H9 (cell line): ENCODE data around the gene ANXA2. TPM values are rescaled to one million over a fixed set of nuclear protein-coding genes. Genes with fewer than 3 reads are reported as not detected.

Experiments
- DNase-seq: peaks from one replicate; pipeline ENCODE4 v3.0.0-alpha.2; 2017
- H2AFZ ChIP-seq: one replicate; pipeline ENCODE4 v1.6.1; 2013; ENCODE audit warnings: mild to moderate bottlenecking, low read length, control low read depth, moderate library complexity
- H2AK5ac ChIP-seq: 2 replicates; pipeline ENCODE4 v1.6.1; 2013; ENCODE audit warnings: low read length, control low read depth, mixed read lengths; ENCODE audit not compliant: insufficient read length
- H2BK120ac ChIP-seq: one replicate; pipeline ENCODE4 v1.6.1; 2013; ENCODE audit warnings: low read depth, mild to moderate bottlenecking, low read length, control low read depth, inconsistent platforms; ENCODE audit not compliant: poor library complexity, severe bottlenecking
- H2BK12ac ChIP-seq: 2 replicates; pipeline ENCODE4 v1.6.1; 2013; ENCODE audit warnings: low read length, control low read depth, mixed read lengths, low read depth; ENCODE audit not compliant: insufficient read length
- H2BK15ac ChIP-seq: 2 replicates; pipeline ENCODE4 v1.6.1; 2013; ENCODE audit warnings: low read depth, low read length, control low read depth
- H2BK20ac ChIP-seq: one replicate; pipeline ENCODE4 v1.6.1; 2013; ENCODE audit warnings: low read depth, mild to moderate bottlenecking, low read length, control low read depth, inconsistent platforms; ENCODE audit not compliant: poor library complexity, severe bottlenecking
- H2BK5ac ChIP-seq: 2 replicates; pipeline ENCODE4 v1.6.1; 2013; ENCODE audit warnings: low read length, control low read depth, mixed read lengths; ENCODE audit not compliant: insufficient read length
- H3K14ac ChIP-seq: 2 replicates; pipeline ENCODE4 v1.6.1; 2013; ENCODE audit warnings: low read length, control low read depth; ENCODE audit not compliant: insufficient read depth
- H3K18ac ChIP-seq: 2 replicates; pipeline ENCODE4 v1.6.1; 2013; ENCODE audit warnings: low read depth, mild to moderate bottlenecking, mixed read lengths, low read length, control low read depth; ENCODE audit not compliant: insufficient read length
- H3K23ac ChIP-seq: 2 replicates; pipeline ENCODE4 v1.6.1; 2013; ENCODE audit warnings: low read length, control low read depth, mixed read lengths, low read depth; ENCODE audit not compliant: insufficient read length
- H3K23me2 ChIP-seq: 2 replicates; pipeline ENCODE4 v1.6.1; 2013; ENCODE audit warnings: low read depth, mild to moderate bottlenecking, mixed read lengths, low read length, control low read depth; ENCODE audit not compliant: insufficient read length, poor library complexity, severe bottlenecking
- H3K27ac ChIP-seq: 2 replicates; pipeline ENCODE4 v1.5.1; 2013; ENCODE audit warnings: low read length, control low read depth, mixed read lengths, low read depth; ENCODE audit not compliant: insufficient read length
- H3K27me3 ChIP-seq: 2 replicates; pipeline ENCODE4 v1.6.1; 2013; ENCODE audit warnings: low read length, control low read depth, inconsistent platforms; ENCODE audit not compliant: insufficient read depth
- H3K4ac ChIP-seq: 2 replicates; pipeline ENCODE4 v1.6.1; 2013; ENCODE audit warnings: low read depth, mild to moderate bottlenecking, control low read depth, inconsistent platforms, low read length, moderate library complexity
- H3K4me1 ChIP-seq: 2 replicates; pipeline ENCODE4 v1.6.1; 2013; ENCODE audit warnings: low read length, control low read depth, inconsistent platforms; ENCODE audit not compliant: insufficient read depth
- H3K4me2 ChIP-seq: 2 replicates; pipeline ENCODE4 v1.6.1; 2013; ENCODE audit warnings: low read length, control low read depth, mixed read lengths; ENCODE audit not compliant: insufficient read length, insufficient read depth
- H3K56ac ChIP-seq: 2 replicates; pipeline ENCODE4 v1.6.1; 2013; ENCODE audit warnings: low read depth, mild to moderate bottlenecking, mixed read lengths, low read length, control low read depth; ENCODE audit not compliant: insufficient read length
- H3K79me1 ChIP-seq: 2 replicates; pipeline ENCODE4 v1.6.1; 2013; ENCODE audit warnings: low read depth, mild to moderate bottlenecking, moderate library complexity, low read length, control low read depth, inconsistent platforms; ENCODE audit not compliant: insufficient read depth, poor library complexity, severe bottlenecking
- H3K79me2 ChIP-seq: 2 replicates; pipeline ENCODE4 v1.6.1; 2013; ENCODE audit warnings: low read length, control low read depth, inconsistent platforms; ENCODE audit not compliant: insufficient read depth
- H3K9ac ChIP-seq: 2 replicates; pipeline ENCODE4 v1.6.1; 2013; ENCODE audit warnings: low read length, control low read depth, mixed read lengths; ENCODE audit not compliant: insufficient read length; ENCODE audit errors: extremely low read depth
- H3K9me3 ChIP-seq: one replicate; pipeline ENCODE4 v1.6.1; 2013; ENCODE audit warnings: low read depth, low read length, inconsistent platforms; ENCODE audit not compliant: control insufficient read depth
- H3T11ph ChIP-seq: one replicate; pipeline ENCODE4 v1.6.1; 2013; ENCODE audit warnings: mild to moderate bottlenecking, low read length, control low read depth, inconsistent platforms
- H4K20me1 ChIP-seq: one replicate; pipeline ENCODE4 v1.6.1; 2013; ENCODE audit not compliant: control insufficient read depth, insufficient read length, insufficient read depth
- H4K5ac ChIP-seq: 2 replicates; pipeline ENCODE4 v1.6.1; 2013; ENCODE audit warnings: low read depth, mild to moderate bottlenecking, mixed read lengths, low read length, control low read depth; ENCODE audit not compliant: insufficient read length
- H4K8ac ChIP-seq: replicated peaks from 2 replicates; pipeline ENCODE4 v1.6.1; 2013; ENCODE audit warnings: low read length, control low read depth, mixed read lengths, low read depth; ENCODE audit not compliant: insufficient read length
- H4K91ac ChIP-seq: 2 replicates; pipeline ENCODE4 v1.6.1; 2013; ENCODE audit warnings: low read depth, mild to moderate bottlenecking, moderate library complexity, mixed read lengths, low read length, control low read depth; ENCODE audit not compliant: insufficient read length
- H3K27ac Mint-ChIP-seq, 3 experiments: 2 replicates in 2 of 3; 3 replicates in 1 of 3; pipeline ENCODE4 v1.8.0; 2020 to 2021; ENCODE audit warnings: mixed read lengths in 3 of 3, mild to moderate bottlenecking in 1 of 3, moderate library complexity in 1 of 3
- H3K27me3 Mint-ChIP-seq: 2 replicates; pipeline ENCODE4 v1.8.0; 2021; ENCODE audit warnings: low read depth, mild to moderate bottlenecking, moderate library complexity, mixed read lengths
- H3K36me3 Mint-ChIP-seq, 3 experiments: 2 replicates in 2 of 3; 3 replicates in 1 of 3; pipeline ENCODE4 v1.8.0; 2020 to 2021; ENCODE audit warnings: low read depth in 3 of 3, mixed read lengths in 3 of 3; ENCODE audit not compliant: insufficient read depth in 1 of 3
- H3K4me1 Mint-ChIP-seq, 2 experiments: 2 replicates each; pipeline ENCODE4 v1.8.0; 2020; ENCODE audit warnings: mixed read lengths in 2 of 2
- H3K4me3 Mint-ChIP-seq, 2 experiments: 2 replicates in 1 of 2; 3 replicates in 1 of 2; pipeline ENCODE4 v1.8.0; 2020 to 2021; ENCODE audit warnings: mild to moderate bottlenecking in 2 of 2, mixed read lengths in 2 of 2, moderate library complexity in 1 of 2
- H3K9me3 Mint-ChIP-seq, 2 experiments: 2 replicates in 1 of 2; 3 replicates in 1 of 2; pipeline ENCODE4 v1.8.0; 2020; ENCODE audit warnings: mild to moderate bottlenecking in 2 of 2, mixed read lengths in 2 of 2, moderate library complexity in 1 of 2
- WGBS: extraction: QIAGEN DNeasy Blood & Tissue Kit; methylation state at CpG from one replicate; pipeline ENCODE4 v1.1.7; 2013; ENCODE audit warnings: missing lambda C conversion rate, low lambda C conversion rate, mixed read lengths; ENCODE audit not compliant: insufficient read length; ENCODE audit errors: extremely low coverage; 5-methylcytosine and 5-hydroxymethylcytosine counted together
- total RNA-seq: library from RNA; stranded (reverse); gene quantifications from 2 replicates; pipeline ENCODE4 v1.2.1, GENCODE V29; 2021
- TF ChIP-seq, protein P1 (sequence below): fragments of 200-600 bp; sonication (generic); conservative IDR thresholded peaks from 3 replicates; pipeline ENCODE4 v1.8.0; 2021; ENCODE audit warnings: antibody characterized with exemption, mild to moderate bottlenecking

ANXA2 gene
- total RNA-seq, 1 experiment from 2014 or later, result 126 TPM

DNA sequence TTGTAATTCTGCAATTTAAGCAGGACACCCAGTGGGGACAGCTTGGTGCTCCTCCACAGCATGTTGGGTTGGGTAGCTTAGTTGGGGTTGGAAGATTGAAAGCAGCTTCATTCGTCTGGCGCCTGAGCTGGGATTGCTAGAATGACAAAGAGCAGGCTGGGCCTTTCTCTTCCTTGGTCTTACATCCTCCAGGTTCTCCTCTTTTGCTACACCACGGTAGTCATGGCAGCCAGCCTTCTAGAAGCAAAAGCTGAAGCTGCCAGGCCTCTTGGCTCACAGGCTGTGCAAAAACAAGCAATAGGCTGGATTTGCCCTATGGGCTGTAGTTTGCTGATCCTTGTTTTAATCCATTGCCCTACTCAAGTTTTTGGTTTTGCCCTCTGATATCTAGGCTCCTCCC is 3.2 kb upstream of the ANXA2 start:
- H3K9me3 Mint-ChIP-seq, result no peaks in the 10 kb centered on the region; a peak in 1 of 5 replicates
- TF ChIP-seq, protein P1, sequence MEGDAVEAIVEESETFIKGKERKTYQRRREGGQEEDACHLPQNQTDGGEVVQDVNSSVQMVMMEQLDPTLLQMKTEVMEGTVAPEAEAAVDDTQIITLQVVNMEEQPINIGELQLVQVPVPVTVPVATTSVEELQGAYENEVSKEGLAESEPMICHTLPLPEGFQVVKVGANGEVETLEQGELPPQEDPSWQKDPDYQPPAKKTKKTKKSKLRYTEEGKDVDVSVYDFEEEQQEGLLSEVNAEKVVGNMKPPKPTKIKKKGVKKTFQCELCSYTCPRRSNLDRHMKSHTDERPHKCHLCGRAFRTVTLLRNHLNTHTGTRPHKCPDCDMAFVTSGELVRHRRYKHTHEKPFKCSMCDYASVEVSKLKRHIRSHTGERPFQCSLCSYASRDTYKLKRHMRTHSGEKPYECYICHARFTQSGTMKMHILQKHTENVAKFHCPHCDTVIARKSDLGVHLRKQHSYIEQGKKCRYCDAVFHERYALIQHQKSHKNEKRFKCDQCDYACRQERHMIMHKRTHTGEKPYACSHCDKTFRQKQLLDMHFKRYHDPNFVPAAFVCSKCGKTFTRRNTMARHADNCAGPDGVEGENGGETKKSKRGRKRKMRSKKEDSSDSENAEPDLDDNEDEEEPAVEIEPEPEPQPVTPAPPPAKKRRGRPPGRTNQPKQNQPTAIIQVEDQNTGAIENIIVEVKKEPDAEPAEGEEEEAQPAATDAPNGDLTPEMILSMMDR, result no peak
- H4K91ac ChIP-seq, result no peak overlapping the region
- peak; percentile 48 for DNase-seq
- no peaks in the 10 kb centered on the region for H3K79me1 ChIP-seq
- H3K36me3 Mint-ChIP-seq, result no peaks in the 10 kb centered on the region
- H3K4me2 ChIP-seq, result no peak overlapping the region
- H3K9me3 ChIP-seq, result no peaks in the 10 kb centered on the region
- H3T11ph ChIP-seq, result no peak overlapping the region
- no peak overlapping the region for H3K9ac ChIP-seq
- no peak overlapping the region for H3K27ac ChIP-seq
- H3K79me2 ChIP-seq, result peaks cover 2% of the 10 kb centered on the region; the same call in 1 of the 2 replicates
- no peak overlapping the region for H2AK5ac ChIP-seq
- H2BK120ac ChIP-seq, result no peak overlapping the region
- H3K23me2 ChIP-seq, result peaks cover 23% of the 10 kb centered on the region
- H2BK5ac ChIP-seq, result no peak overlapping the region
- no peak overlapping the region for H2BK20ac ChIP-seq
- no peak overlapping the region for H3K14ac ChIP-seq
- H3K23ac ChIP-seq, result no peak overlapping the region
- no peaks in the 10 kb centered on the region for H3K27me3 ChIP-seq
- no peak overlapping the region for H3K4ac ChIP-seq
- H4K5ac ChIP-seq, result no peak overlapping the region
- no peak overlapping the region for H2BK12ac ChIP-seq
- no peak overlapping the region for H2BK15ac ChIP-seq
- peaks cover 33% of the 10 kb centered on the region for H3K27me3 Mint-ChIP-seq
- H3K4me1 Mint-ChIP-seq, result peaks cover 38 to 40% of the 10 kb centered on the region in 2 experiments
- H3K56ac ChIP-seq, result no peak overlapping the region
- no peak overlapping the region for H4K8ac ChIP-seq
- no peak overlapping the region for H3K27ac Mint-ChIP-seq
- H3K18ac ChIP-seq, result no peak overlapping the region
- H3K4me3 Mint-ChIP-seq, result no peak overlapping the region
- H4K20me1 ChIP-seq, result no peaks in the 10 kb centered on the region
- peaks cover 3% of the 10 kb centered on the region; the same call in 1 of the 2 replicates for H3K4me1 ChIP-seq
- H2AFZ ChIP-seq, result no peak overlapping the region
- WGBS, result no CpG with 5 or more reads among the region's 3 CpGs
